ENCODE results near the gene REEP6. TPM values are rescaled to one million over a fixed set of nuclear protein-coding genes. Genes with fewer than 3 reads are reported as not detected.

The REEP6 gene
- polyA plus RNA-seq, 3 donors = 0.51 to 1.8 (median 0.81) TPM

GRCh38 chr19:1486720-1487575 lies 4.0 kb upstream of the REEP6 start:
- Histone ChIP-seq H2AFZ (ENCODE audit: insufficient read depth, low read depth, low read length, poor library complexity, severe bottlenecking) (no peak overlapping the region), H3K27me3 (ENCODE audit: control insufficient read depth in 2 of 2, insufficient read depth in 2 of 2, low read length in 2 of 2) (peaks cover 0 to 6% of the 10 kb centered on the region in 2 donors), H4K20me1 (ENCODE audit: insufficient read depth, low read length) (no peaks in the 10 kb centered on the region), H3K27ac (ENCODE audit: low read depth in 1 of 2, low read length in 2 of 2) (no peak overlapping the region), H3K36me3 (replicated peaks in 1 of 2; ENCODE audit: control insufficient read depth in 1 of 2, insufficient read depth in 2 of 2, low read length in 2 of 2) (no peaks in the 10 kb centered on the region), H3K79me2 (ENCODE audit: insufficient read depth, low read length) (no peaks in the 10 kb centered on the region), H3K4me2 (replicated peaks; ENCODE audit: extremely low read depth, low read length, poor library complexity, severe bottlenecking) (no peak overlapping the region), H3K9me3 (replicated peaks in 1 of 2; ENCODE audit: control insufficient read depth in 1 of 2, insufficient read depth in 1 of 2, low read length in 2 of 2) (no peaks in the 10 kb centered on the region), H3K9ac (ENCODE audit: insufficient read depth, low read length, poor library complexity, severe bottlenecking) (no peak overlapping the region), H3K4me1 (ENCODE audit: control insufficient read depth in 1 of 2, insufficient read depth in 2 of 2, low read length in 2 of 2) (peaks cover 18 to 35% of the 10 kb centered on the region in 2 donors), H3K4me3 (replicated peaks in 1 of 3; ENCODE audit: low read depth in 2 of 3, low read length in 3 of 3) (no peak overlapping the region)
- H3K9me3 Mint-ChIP-seq = peaks cover 0 to 6% (median 0%) of the 10 kb centered on the region in 7 donors
- peaks cover 5 to 8% (median 8%) of the 10 kb centered on the region in 3 donors for H3K27me3 Mint-ChIP-seq (ENCODE audit: low read depth in 3 of 3)
- WGBS (ENCODE audit: insufficient coverage) = 95% methylated on average over 50 of the region's 56 CpGs
- H3K36me3 Mint-ChIP-seq = no peaks in the 10 kb centered on the region
- no peak overlapping the region for H3K4me3 Mint-ChIP-seq
- intact Hi-C loops (cut with micrococcal nuclease) = no loop called here
- no peak overlapping the region for H3K27ac Mint-ChIP-seq
- no peak for DNase-seq
- TF ChIP-seq CTCF (IDR thresholded peaks at IDR 0.05) = no peak
- H3K4me1 Mint-ChIP-seq = peaks cover 20% of the 10 kb centered on the region

- H3K4me1 ChIP-seq (ENCODE audit: control insufficient read depth in 1 of 2, insufficient read depth in 2 of 2, low read length in 2 of 2) = peaks cover 18 to 35% of the 10 kb centered on the region in 2 donors
- no peak overlapping the region for H3K4me3 ChIP-seq (replicated peaks in 1 of 3; ENCODE audit: low read depth in 2 of 3, low read length in 3 of 3)
- H3K27me3 ChIP-seq (ENCODE audit: control insufficient read depth in 2 of 2, insufficient read depth in 2 of 2, low read length in 2 of 2) = peaks cover 0 to 14% of the 10 kb centered on the region in 2 donors
- no peaks in the 10 kb centered on the region for H3K79me2 ChIP-seq (ENCODE audit: insufficient read depth, low read length)
- H3K4me1 Mint-ChIP-seq = peaks cover 20% of the 10 kb centered on the region
- H3K9me3 Mint-ChIP-seq = peaks cover 0 to 6% (median 0%) of the 10 kb centered on the region in 7 donors
- no peak overlapping the region for H3K9ac ChIP-seq (ENCODE audit: insufficient read depth, low read length, poor library complexity, severe bottlenecking)
- TF ChIP-seq CTCF (IDR thresholded peaks at IDR 0.05) = no peak
- H3K27ac Mint-ChIP-seq = no peak overlapping the region
- no peak for DNase-seq
- H3K4me2 ChIP-seq (replicated peaks; ENCODE audit: extremely low read depth, low read length, poor library complexity, severe bottlenecking) = no peak overlapping the region
- WGBS (ENCODE audit: insufficient coverage) = 92% methylated on average over 29 of the region's 40 CpGs
- intact Hi-C loops (cut with micrococcal nuclease) = no loop called here
- H3K36me3 Mint-ChIP-seq = no peaks in the 10 kb centered on the region
- no peaks in the 10 kb centered on the region for H4K20me1 ChIP-seq (ENCODE audit: insufficient read depth, low read length)
- H3K4me3 Mint-ChIP-seq = no peak overlapping the region
- no peak overlapping the region for H3K27ac ChIP-seq (ENCODE audit: low read depth in 1 of 2, low read length in 2 of 2)
- H3K9me3 ChIP-seq (replicated peaks in 1 of 2; ENCODE audit: control insufficient read depth in 1 of 2, insufficient read depth in 1 of 2, low read length in 2 of 2) = no peaks in the 10 kb centered on the region
- H3K27me3 Mint-ChIP-seq (ENCODE audit: low read depth in 3 of 3) = peaks cover 6 to 16% (median 14%) of the 10 kb centered on the region in 3 donors
- no peaks in the 10 kb centered on the region for H3K36me3 ChIP-seq (replicated peaks in 1 of 2; ENCODE audit: control insufficient read depth in 1 of 2, insufficient read depth in 2 of 2, low read length in 2 of 2)
- no peak overlapping the region for H2AFZ ChIP-seq (ENCODE audit: insufficient read depth, low read depth, low read length, poor library complexity, severe bottlenecking)
These were observed 3.3 kb upstream of the REEP6 start for GRCh38 chr19:1487576-1488281.
